Measurements from ENCODE around the gene BEND6. TPM values are rescaled to one million over a fixed set of nuclear protein-coding genes. Genes with fewer than 3 reads are reported as not detected.

BEND6 gene
- polyA plus RNA-seq, 1 donor from 2014 or later = 8.6 TPM

GRCh38 chr6:57029213-57029612, 74.3 kb downstream of the BEND6 start:
- no peak overlapping the region for H2AFZ ChIP-seq (ENCODE audit: low read depth, low read length)
- no peaks in the 10 kb centered on the region for H3F3A ChIP-seq (ENCODE audit: insufficient read depth, low read length, poor library complexity, severe bottlenecking)
- H4K20me1 ChIP-seq (ENCODE audit: insufficient read depth) = no peaks in the 10 kb centered on the region
- H3K4me2 ChIP-seq (ENCODE audit: low read length) = no peak overlapping the region
- no peak overlapping the region for H3K4me3 ChIP-seq (ENCODE audit: low read length)
- no peaks in the 10 kb centered on the region for H3K9me2 ChIP-seq (ENCODE audit: insufficient read depth, low read length)
- no peaks in the 10 kb centered on the region for H3K36me3 ChIP-seq (ENCODE audit: insufficient read depth, low read length)
- H3K27ac ChIP-seq (ENCODE audit: low read length) = no peak overlapping the region
- no peaks in the 10 kb centered on the region for H3K27me3 ChIP-seq (ENCODE audit: insufficient read depth, low read depth, low read length)
- TF ChIP-seq, protein P1, sequence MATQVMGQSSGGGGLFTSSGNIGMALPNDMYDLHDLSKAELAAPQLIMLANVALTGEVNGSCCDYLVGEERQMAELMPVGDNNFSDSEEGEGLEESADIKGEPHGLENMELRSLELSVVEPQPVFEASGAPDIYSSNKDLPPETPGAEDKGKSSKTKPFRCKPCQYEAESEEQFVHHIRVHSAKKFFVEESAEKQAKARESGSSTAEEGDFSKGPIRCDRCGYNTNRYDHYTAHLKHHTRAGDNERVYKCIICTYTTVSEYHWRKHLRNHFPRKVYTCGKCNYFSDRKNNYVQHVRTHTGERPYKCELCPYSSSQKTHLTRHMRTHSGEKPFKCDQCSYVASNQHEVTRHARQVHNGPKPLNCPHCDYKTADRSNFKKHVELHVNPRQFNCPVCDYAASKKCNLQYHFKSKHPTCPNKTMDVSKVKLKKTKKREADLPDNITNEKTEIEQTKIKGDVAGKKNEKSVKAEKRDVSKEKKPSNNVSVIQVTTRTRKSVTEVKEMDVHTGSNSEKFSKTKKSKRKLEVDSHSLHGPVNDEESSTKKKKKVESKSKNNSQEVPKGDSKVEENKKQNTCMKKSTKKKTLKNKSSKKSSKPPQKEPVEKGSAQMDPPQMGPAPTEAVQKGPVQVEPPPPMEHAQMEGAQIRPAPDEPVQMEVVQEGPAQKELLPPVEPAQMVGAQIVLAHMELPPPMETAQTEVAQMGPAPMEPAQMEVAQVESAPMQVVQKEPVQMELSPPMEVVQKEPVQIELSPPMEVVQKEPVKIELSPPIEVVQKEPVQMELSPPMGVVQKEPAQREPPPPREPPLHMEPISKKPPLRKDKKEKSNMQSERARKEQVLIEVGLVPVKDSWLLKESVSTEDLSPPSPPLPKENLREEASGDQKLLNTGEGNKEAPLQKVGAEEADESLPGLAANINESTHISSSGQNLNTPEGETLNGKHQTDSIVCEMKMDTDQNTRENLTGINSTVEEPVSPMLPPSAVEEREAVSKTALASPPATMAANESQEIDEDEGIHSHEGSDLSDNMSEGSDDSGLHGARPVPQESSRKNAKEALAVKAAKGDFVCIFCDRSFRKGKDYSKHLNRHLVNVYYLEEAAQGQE (IDR thresholded peaks at IDR 0.05; ENCODE audit: borderline replicate concordance) = no peak
- TF ChIP-seq RAD21 (conservative IDR thresholded peaks at IDR 0.05) = no peak
- TF ChIP-seq EP300 (conservative IDR thresholded peaks at IDR 0.05; ENCODE audit: poor library complexity, severe bottlenecking) = no peak
- TF ChIP-seq EZH2 (IDR thresholded peaks at IDR 0.05; ENCODE audit: borderline replicate concordance, insufficient read depth, low read length, poor library complexity, severe bottlenecking) = no peak
- TF ChIP-seq MXI1 (conservative IDR thresholded peaks at IDR 0.05; ENCODE audit: poor library complexity, severe bottlenecking) = no peak
- TF ChIP-seq POLR2AphosphoS5 (IDR thresholded peaks at IDR 0.05) = no peak
- TF ChIP-seq SMC3 (conservative IDR thresholded peaks at IDR 0.05; ENCODE audit: poor library complexity) = no peak
- TF ChIP-seq CTCF (IDR thresholded peaks at IDR 0.05; ENCODE audit: poor library complexity, severe bottlenecking) = no peak
- no peak for TF ChIP-seq TAF1 (IDR thresholded peaks at IDR 0.05; ENCODE audit: low read depth)
- H3K9ac ChIP-seq (ENCODE audit: low read length) = no peak overlapping the region
- no peaks in the 10 kb centered on the region for H3K9me3 ChIP-seq (ENCODE audit: low read length)
- H3K79me2 ChIP-seq (replicated peaks; ENCODE audit: insufficient read depth, low read length) = no peaks in the 10 kb centered on the region

DNA sequence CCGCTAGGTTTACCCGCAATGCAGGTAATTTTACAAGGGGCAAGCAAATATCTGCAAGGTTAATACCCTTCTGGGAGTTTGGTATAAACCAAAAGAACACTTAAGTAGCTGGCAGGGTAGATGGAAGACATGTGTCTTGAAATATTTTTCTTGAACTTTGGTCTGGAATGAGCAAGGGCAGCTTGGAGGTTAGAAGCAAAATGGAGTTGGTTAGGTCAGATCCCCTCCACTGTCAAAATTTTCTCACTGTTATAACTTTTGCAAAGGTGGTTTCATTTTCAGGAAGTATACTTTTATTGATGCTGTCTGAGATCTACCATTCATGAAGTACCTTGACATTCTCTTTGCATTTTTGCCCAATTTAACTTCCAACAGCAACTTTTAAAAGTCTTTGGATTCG, 78.3 kb downstream of the BEND6 start:
- TF ChIP-seq RAD21 (conservative IDR thresholded peaks at IDR 0.05) (no peak), CTCF (IDR thresholded peaks at IDR 0.05; ENCODE audit: poor library complexity, severe bottlenecking) (no peak), SMC3 (conservative IDR thresholded peaks at IDR 0.05; ENCODE audit: poor library complexity) (no peak), POLR2AphosphoS5 (IDR thresholded peaks at IDR 0.05) (no peak), EZH2 (IDR thresholded peaks at IDR 0.05; ENCODE audit: borderline replicate concordance, insufficient read depth, low read length, poor library complexity, severe bottlenecking) (no peak), EP300 (conservative IDR thresholded peaks at IDR 0.05; ENCODE audit: poor library complexity, severe bottlenecking) (no peak), MXI1 (conservative IDR thresholded peaks at IDR 0.05; ENCODE audit: poor library complexity, severe bottlenecking) (no peak), TAF1 (IDR thresholded peaks at IDR 0.05; ENCODE audit: low read depth) (no peak)
- TF ChIP-seq, protein P1 (IDR thresholded peaks at IDR 0.05; ENCODE audit: borderline replicate concordance) = no peak
- H3K27me3 ChIP-seq (ENCODE audit: insufficient read depth, low read depth, low read length) = no peaks in the 10 kb centered on the region
- H3K9me2 ChIP-seq (ENCODE audit: insufficient read depth, low read length) = no peaks in the 10 kb centered on the region
- no peaks in the 10 kb centered on the region for H3F3A ChIP-seq (ENCODE audit: insufficient read depth, low read length, poor library complexity, severe bottlenecking)
- H3K27ac ChIP-seq (ENCODE audit: low read length) = no peak overlapping the region
- no peak overlapping the region for H3K4me2 ChIP-seq (ENCODE audit: low read length)
- no peak overlapping the region for H2AFZ ChIP-seq (ENCODE audit: low read depth, low read length)
- no peaks in the 10 kb centered on the region for H4K20me1 ChIP-seq (ENCODE audit: insufficient read depth)
- no peaks in the 10 kb centered on the region for H3K36me3 ChIP-seq (ENCODE audit: insufficient read depth, low read length)
- no peaks in the 10 kb centered on the region for H3K9me3 ChIP-seq (ENCODE audit: low read length)
- no peak overlapping the region for H3K9ac ChIP-seq (ENCODE audit: low read length)
- H3K4me3 ChIP-seq (ENCODE audit: low read length) = no peak overlapping the region
- H3K79me2 ChIP-seq (replicated peaks; ENCODE audit: insufficient read depth, low read length) = no peaks in the 10 kb centered on the region

Measured in neural cell (in vitro differentiated cells).